GOT3 (cell line): ENCODE measurements around the gene NLGN3.

Experiments used
- DNase-seq: peaks from one replicate; lab custom pipeline; 2025; ENCODE audit warnings: mixed read lengths; lab: John Stamatoyannopoulos, UW

The NLGN3 gene

DNA sequence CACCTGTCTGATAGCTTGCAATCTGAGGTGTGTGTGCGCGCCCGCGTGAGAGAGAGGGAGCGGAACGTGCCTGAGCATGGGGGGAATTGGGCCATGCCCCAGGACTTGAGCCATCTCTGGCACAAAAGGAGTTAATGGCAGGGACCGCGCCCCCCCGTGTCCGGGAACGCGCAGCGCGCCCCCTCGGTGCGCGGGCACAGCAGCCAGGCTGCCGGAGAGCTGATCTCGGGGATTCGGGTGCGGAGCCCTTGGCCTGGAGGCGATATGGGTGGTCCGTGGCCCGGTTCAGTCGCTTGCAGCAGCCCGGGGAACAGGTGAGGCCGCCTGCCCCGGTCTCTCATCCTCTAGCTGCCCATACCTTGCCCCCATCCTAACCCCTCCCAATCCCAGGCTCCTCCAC is at the start of gene NLGN3:
TSS of gene NLGN3 (plus strand) at position 191 of the 400 bp plus-strand sequence. CDS start 2,909 bp downstream, outside the sequence.
- no peak for DNase-seq

DNA sequence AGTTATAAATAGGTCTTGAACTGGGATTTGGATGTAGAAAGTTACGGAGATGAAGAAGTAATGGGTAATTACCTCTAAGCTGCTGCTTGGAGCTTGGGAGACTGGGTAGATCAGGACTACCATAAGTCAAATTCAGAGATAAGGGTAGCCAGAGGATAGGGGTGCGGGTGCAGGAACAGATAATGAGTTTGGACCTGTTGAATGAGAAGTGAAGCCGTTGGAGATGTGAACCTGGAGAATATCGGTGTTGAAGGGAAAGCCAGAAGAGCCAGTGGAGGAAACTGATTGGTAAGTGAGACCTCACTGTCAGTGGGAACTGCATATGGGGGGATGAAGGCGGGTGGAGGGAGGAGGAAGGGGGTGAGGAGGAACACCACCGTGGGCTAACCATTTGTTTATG is 49.6 kb upstream of the NLGN3 start:
- no peak for DNase-seq

DNA sequence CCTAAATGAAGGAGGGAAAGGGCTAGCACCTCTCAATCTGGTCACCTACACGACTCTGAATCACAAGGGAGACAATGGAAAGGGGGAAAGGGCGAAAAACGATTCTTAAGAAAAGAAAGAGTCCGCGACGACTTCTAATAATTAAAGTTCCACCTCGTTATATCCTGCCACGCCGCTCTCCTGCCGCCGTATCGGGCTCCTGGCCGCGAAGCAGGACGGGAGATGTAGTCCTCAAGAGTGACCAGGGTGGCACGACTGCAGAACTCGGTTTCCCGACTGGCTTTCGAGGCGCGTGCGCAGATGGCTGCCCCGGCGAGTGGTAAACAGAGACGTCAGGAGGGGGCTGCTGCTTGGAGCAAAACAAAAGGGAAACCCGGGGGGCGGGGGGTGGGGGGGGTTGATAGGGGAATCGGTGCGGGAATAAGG is 49.1 kb upstream of the NLGN3 start, which contains the start of gene FOXO4:
TSS of gene FOXO4 (plus strand) at position 297 of the 426 bp plus-strand sequence. CDS start 678 bp downstream, outside the sequence.
- DNase-seq = peak; percentile 16

DNA sequence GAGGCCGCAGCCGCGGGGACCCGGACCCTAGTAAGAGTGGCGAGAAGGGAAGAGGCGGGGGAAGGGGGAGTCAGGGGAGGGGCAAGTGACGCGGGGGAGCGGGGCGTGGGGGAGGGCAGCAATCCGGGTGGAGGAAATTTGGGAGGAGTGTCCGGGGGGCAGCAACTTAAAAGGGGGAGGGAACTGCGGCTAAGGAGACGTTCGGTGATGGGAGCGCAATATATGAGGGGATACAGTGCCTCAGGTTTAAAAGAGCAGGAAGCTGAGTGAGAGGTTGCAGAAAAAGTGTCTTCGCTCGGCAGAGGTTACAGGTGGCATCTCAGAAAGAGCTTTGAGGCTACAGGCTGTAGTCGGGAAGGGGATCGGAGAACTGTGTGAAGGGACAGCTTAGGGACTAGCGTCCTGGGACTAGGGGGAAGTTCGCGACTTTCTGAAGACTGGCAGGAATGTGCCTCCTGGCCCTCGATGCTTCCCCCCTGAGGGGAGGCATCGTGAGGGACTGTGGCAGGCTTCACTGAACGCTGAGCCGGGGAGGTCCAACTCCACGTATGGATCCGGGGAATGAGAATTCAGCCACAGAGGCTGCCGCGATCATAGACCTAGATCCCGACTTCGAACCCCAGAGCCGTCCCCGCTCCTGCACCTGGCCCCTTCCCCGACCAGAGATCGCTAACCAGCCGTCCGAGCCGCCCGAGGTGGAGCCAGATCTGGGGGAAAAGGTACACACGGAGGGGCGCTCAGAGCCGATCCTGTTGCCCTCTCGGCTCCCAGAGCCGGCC is 48.5 kb upstream of the NLGN3 start:
- DNase-seq = no peak

DNA sequence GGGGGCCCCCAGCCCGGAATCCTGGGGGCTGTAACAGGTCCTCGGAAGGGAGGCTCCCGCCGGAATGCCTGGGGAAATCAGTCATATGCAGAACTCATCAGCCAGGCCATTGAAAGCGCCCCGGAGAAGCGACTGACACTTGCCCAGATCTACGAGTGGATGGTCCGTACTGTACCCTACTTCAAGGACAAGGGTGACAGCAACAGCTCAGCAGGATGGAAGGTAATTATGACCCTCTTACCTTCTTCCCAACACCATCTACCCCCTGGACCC is 47.9 kb upstream of the NLGN3 start:
- no peak for DNase-seq

DNA sequence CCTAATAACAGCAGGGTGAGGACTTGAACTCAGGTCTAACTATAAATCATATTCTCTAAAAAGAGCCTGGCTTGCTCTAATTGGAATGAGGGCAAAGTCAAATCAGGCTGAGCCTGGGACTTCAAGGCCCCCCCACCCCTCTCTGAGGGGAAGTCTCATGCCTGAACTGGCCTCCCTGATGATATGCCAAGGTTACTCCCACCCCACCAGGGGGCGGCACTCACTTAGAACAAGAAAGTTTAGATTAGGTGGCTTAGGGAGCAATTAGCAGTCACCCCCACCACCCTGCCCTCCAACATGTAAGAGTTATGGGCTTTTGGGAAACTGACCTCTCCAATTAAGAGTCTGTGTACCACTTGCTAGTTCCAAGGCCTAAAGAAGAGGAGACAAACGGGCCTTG is 46.3 kb upstream of the NLGN3 start:
- no peak for DNase-seq

DNA sequence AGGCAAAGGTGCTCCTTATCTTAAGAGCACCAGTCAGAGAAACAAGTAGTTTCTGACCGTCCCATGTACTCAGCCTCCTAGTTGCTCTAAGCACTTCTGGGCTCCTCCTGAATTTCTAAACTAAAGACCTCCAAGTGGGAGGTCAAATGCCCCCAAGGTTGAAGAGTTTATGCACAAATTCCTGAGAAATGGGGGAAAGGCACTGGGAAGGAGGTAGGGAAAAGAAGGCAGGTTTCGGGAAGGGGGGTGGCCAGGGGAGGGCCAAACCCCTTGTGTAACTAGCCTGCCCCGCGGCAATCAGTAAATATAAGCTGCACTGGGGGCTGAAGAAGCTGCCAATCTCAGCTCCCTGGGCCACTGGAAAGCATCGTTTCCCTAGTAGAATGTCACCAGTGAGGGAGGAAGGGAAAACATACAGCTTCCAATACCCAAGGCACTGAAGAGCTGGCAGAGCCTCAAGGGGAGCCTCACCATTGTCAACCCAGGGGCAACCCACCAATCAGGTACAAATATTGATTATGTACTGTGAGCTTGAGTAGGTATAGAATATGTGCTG is 45.6 kb upstream of the NLGN3 start:
- DNase-seq = no peak

DNA sequence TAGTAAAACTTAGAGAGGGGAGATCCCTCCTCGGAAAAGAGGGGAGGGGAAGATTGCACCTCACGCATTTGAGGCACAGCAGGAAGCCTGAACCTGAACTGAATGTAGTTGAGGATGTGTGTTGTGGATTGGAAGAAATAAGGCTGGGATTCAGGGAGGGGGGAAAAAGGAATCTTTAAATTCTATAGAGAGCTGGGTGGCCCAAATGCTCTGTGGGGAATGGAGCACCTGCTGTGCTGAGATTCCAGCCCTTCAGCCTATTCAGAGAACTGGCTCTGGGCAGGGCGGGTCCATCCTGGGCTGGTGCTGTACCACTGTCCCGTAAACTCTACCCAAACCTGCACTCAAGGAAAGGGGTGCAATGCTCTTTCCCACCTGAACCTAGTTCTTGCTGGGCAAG is 44.9 kb upstream of the NLGN3 start:
- DNase-seq = no peak

DNA sequence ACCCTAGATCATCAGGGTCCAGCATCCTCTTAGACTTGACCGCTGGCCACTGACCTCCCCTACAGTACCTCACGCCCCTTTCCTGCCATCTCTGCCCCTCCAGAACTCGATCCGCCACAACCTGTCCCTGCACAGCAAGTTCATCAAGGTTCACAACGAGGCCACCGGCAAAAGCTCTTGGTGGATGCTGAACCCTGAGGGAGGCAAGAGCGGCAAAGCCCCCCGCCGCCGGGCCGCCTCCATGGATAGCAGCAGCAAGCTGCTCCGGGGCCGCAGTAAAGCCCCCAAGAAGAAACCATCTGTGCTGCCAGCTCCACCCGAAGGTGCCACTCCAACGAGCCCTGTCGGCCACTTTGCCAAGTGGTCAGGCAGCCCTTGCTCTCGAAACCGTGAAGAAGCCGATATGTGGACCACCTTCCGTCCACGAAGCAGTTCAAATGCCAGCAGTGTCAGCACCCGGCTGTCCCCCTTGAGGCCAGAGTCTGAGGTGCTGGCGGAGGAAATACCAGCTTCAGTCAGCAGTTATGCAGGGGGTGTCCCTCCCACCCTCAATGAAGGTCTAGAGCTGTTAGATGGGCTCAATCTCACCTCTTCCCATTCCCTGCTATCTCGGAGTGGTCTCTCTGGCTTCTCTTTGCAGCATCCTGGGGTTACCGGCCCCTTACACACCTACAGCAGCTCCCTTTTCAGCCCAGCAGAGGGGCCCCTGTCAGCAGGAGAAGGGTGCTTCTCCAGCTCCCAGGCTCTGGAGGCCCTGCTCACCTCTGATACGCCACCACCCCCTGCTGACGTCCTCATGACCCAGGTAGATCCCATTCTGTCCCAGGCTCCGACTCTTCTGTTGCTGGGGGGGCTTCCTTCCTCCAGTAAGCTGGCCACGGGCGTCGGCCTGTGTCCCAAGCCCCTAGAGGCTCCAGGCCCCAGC is 43.8 kb upstream of the NLGN3 start:
- no peak for DNase-seq

DNA sequence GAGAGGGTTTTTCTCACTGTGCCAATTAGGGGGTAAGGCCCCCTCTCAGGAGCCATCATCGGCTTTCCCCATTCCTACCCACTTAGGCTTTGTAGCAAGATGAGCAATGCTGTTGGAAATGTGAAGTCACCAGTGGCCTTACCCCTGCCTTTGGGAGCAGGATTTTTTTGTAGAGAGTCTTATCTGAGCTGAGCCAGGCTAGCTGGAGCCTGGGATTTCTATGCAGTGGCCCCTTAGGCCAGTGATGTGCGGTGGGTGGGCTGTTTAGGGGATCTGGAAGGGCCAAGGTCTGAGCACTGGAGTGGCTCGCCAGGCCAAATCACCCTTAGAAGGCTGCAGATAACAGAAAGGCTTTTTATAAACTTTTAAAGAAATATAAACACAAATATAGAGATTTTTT is 42.3 kb upstream of the NLGN3 start:
- no peak for DNase-seq

DNA sequence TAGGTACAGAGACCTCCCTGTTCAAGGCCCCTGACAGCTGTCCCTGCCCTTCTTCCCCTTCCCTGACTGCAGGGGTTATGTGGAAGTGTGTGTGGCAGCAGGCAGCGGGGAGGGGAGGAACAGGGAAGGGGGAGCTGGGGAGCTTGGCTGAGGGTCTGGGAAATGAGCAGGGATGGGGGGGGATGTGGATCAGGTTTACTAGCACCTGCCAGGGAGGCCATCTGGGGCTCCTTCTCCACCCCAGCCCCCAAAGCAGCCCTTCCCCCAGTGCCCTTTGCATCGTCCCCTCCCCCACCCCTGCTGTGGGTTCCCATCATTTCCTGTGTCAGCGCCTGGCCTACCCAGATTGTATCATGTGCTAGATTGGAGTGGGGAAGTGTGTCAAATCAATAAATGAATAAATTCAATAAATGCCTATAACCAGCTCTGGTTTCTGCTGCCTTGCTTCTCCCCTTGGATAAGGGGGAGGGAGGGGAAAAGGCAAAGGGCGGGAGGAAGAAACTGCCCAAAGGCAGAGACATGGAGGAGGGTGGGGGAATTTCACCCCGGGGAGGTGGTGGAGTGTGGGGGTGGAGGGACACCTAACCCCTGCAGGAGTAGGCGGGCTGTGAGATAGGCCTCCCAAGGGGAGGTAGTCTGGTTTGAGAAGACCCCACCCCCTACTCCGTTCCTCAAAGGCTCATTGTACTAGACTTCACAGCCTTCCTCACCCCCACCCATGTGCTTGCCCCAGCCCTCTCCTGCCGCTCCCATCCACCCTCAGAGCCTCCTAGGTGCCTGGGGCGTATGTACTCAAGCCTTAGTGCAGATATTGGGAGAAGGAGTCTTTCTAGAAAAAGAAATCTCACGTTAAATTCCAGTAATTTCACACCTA is 41.3 kb upstream of the NLGN3 start:
- no peak for DNase-seq

DNA sequence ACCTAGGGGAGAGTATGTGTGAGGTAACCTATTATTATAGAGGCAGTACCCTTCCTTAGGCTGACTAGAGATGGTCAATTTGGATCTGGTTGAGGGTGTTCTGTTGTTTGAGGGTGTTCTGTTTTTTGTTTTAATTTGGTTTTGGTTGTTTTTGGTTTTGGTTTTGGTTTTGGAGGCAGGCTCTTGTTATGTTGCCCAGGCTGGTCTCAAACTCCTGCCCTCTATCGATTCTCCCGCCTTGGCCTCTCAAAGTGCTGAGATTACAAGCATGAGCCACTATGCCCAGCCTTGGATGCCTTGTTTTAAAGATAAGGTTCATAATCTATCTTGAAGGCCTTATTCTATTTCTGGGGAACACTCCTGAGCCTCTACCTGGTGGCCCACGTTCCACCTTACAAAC is 39.0 kb upstream of the NLGN3 start:
- DNase-seq = no peak

DNA sequence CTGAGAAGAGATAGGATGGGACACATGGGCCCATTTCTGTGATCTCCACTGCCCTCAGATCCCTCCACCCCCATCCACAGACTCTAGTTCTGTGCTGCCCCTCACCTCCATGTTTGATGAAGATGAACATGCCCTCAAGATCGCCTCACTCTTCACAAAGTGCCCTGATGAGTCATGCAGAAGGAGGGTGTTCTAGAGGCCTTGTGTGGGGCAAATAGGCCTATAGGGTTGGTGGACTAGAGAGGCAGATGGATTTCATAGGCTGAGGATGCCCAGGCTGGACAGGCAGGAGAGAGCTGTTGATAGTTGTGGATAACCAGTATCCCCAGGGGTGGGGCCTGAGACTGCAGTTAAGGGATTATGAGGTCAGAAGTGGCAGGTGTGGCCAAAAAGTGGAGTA is 38.2 kb upstream of the NLGN3 start, which contains the start of gene CXorf65:
TSS of gene CXorf65 (minus strand) at position 314 of the 400 bp plus-strand sequence. CDS start at position 130, 184 bp downstream.
- DNase-seq = no peak

DNA sequence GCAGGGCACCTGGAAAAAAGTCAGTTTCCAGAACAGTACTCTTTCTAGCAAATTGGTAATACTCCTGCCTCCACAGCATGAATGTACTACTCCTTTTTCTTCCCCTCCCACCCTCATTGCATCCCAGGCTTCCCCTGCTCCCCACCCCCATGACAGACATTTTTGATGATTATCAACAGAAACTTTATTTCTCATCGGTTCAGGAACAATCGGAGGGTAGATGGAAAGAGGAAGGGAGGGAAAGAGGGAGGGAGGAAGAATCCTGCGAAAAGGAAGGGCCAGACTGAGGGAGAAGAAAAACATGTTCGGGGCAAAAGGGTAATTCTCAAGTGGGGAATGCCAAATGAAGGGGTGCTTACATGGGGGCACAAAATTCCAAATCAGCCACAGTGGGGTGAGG is 37.4 kb upstream of the NLGN3 start:
- DNase-seq = no peak

DNA sequence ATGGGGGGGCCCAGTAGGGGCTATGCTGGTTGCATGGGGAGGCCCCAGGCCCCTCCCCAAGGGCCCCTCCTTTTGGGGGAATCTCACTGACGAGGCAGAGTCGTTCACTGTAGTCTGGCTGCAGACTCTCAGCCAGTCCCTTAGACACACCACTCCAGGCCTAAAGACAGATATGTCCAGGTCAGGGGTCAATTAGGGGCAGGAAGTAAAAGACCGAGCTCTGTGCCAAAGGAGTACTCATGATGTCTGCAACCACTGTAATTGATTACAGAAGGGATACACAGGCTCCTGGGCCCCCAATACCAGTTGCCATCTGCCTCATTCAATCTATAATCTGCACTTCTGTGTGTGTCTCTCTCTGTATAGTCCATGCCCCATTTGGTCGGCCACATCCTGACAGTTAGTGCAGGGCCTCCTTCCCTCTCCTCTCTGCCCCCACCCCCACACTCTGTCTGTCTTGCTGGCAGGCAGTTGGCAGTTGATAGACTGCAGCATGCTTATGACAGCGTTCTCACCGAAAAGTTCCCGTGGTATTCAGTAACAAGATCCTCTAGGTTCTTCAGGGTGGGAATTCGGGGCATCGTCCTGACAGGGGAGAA is 36.8 kb upstream of the NLGN3 start:
- no peak for DNase-seq

DNA sequence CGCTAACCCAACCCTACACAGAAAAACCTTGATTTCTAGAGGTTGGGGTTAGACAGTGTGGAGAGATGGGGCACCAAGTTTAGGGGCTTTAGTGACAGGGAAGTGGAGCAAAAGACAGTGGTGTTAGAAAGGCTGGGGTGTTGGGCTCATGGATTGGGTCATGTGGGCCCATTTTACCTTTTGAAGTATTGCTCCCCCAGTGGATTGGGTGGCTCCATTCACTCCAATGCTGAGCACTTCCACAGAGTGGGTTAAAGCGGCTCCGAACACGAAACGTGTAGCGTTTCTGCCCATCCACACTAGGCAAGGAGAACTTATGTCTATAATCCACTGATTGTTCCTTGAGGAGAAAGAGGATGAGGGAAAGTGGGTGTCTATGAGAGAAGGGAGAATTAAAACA is 35.6 kb upstream of the NLGN3 start:
- DNase-seq = no peak

DNA sequence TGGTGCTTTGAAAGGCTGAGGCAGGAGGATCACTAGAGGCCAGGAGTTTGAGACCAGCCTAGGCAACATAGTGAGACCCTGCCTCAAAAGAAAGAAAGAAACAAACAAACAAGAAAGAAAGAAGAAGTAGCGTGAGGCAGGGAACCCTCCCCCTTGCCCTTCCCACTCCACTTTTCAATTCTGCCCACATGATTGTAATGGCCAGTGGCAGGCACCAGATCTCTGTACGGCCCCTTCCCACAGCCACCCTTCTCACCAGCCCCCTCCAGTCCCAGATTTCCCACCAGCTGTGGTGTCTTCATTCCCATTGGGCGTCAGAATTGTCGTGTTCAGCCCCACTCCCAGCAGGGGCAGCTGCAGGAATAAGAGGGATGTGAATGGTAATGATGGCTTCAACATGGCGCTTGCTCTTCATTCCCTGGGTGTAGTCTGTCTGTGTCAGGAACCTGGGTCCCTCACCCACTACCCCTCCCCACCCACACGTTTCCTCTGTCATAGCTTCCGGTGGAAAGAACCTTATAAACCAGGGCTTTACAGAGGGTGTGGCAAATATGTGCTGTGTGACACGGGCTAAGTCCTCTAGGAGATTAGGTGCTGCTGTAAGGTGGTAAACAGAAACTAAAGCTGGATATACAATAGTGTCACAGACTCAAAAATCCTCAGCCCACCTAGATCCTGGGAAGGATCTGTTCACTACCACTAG is 33.3 kb upstream of the NLGN3 start, which contains the start of gene IL2RG:
TSS of gene IL2RG (minus strand) at position 437 of the 703 bp plus-strand sequence. CDS start at position 399, 38 bp downstream.
- DNase-seq = no peak

DNA sequence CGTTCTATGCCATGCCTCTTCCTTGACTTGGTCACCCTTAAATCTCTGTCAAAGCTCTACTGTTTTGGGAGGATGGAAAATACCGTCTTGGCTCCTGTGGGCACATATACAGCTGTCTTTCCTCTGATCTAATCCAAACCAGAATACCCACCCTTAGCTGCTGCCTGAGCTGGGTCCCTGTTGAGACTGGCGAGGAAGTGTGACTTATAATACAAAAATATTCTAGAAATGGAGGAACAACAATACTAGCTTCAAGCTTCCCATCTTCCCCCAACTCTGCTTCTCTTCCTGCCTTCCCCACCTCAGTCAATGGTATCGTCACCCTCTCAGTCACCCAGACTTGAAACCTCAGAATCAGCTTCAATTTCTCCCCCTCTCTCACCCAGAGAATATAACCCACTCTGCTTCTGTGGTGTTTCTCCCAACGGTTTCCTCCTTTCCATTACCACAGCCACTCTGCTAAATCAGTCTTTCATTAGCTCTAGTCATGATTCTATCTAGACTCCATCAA is 32.7 kb upstream of the NLGN3 start:
- no peak for DNase-seq

DNA sequence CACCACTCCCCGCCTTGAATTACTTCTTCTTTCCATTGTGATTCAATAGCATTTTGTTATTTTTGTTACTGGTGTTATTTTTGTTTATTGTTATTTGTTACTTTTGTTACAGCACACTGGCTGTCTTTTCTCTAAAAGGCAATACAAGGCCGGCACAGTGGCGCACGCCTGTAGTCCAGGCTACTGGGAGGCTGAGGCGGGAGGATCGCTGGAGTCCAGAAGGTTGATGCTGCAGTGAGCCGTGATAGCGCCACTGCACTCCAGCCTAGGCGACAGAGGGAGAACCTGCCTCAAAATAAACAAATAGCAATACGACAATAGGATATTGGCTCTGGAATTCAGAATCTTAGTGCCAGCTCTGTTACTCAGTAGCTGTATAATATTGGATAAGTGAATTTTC is 27.3 kb upstream of the NLGN3 start:
- DNase-seq = no peak
